GM19468 (cell line): ENCODE data around the gene SGSH.
"Not testable (repeated sequence)": the region's sequence is repeated elsewhere in the genome, so short reads cannot be mapped to it uniquely, and the experiment has no call there.

ENCODE experiments used
- ATAC-seq: cut with Tn5 transposase; IDR thresholded peaks from one replicate; pipeline ENCODE4 v1.9.1; 2021; ENCODE audit warnings: mild to moderate bottlenecking, moderate library complexity, moderate number of reproducible peaks; ENCODE audit not compliant: unreplicated experiment; ENCODE audit errors: extremely low read depth

The SGSH gene

DNA sequence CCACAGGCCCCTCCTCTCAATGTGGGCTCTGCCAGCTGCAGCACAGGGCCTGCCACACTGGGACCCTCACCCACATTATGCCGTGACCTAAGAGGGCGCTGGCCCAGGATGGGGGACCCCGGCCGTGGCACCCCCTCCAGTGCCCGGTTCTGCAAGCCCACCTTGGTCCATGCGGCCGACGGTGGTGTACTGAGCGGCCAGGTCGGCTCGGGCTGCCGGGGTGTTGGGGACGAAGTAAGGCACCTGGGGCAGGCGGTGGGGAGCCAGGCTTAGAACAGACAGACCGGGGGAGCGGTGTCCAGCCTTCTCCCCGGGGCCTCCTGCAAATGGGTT, 6.5 kb downstream of the SGSH start:
- no peak for ATAC-seq

DNA sequence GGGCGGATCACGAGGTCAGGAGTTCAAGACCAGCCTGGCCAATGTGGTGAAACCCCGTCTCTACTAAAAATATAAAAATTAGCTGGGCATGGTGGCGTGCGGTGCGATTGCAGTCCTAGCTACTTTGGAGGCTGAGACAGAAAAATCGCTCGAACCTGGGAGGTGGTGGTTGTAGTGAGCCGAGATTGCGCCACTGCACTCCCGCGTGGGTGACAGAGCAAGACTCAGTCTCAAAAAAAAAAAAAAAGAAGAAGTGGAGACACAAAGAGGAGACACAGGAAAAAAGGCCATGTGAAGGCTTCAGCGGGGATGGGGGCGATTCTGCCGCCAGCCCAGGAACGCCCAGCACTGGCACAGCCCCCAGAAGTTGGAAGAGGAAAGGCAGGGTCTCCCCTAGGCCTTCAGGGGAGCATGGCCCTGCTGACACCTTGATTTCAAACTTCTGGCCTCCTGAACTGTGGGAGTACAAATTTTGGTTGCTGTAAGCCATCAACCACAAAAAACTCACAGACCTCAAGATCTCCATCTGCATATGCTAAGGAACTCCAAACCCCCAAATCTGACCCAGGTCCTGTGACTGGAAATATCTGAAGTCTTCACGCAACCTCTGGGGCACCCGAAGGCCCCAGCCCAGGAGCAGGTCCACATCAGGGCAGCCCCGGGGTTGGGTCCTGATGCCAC, 7.0 kb downstream of the SGSH start:
- no peak for ATAC-seq

DNA sequence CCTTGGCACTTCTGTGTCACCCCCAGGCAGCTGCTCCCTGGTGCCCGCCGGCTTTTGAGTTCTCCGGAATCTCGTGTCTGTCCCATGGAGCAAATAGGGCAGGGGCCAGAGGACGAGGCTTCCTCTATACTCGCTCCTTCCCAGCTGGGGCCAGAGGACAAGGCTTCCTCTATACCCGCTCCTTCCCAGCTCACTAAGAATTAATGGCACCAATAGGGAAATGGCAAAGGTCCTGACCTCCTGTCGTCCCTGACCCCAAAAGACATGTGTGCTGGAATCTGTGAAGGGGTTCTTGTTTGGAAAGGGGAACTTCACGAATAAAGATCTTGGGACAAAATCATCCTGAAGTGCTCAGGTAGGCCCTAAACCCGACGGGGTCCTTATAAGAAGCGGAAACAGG, 7.6 kb downstream of the SGSH start:
- ATAC-seq, result no peak

DNA sequence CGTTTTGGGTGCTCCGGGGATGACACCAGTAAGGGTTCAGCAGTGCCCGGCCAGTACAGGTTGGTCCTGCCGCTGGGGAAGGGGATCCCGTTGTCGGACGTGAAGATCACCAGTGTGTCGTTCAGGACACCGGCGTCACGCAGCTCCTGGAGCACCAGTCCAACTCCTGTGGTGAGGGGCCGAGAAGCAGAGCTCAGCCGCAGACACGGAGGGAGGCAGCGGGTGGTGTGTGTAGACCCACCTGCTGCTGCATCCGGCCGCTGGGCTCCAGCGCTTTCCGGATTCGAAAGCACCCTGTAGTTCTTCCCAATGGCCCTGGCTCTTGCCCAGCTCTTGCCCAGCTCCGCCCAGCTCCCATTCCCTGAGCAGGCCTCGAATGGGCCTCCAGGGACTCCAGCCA, 8.0 kb downstream of the SGSH start:
- ATAC-seq, result no peak

DNA sequence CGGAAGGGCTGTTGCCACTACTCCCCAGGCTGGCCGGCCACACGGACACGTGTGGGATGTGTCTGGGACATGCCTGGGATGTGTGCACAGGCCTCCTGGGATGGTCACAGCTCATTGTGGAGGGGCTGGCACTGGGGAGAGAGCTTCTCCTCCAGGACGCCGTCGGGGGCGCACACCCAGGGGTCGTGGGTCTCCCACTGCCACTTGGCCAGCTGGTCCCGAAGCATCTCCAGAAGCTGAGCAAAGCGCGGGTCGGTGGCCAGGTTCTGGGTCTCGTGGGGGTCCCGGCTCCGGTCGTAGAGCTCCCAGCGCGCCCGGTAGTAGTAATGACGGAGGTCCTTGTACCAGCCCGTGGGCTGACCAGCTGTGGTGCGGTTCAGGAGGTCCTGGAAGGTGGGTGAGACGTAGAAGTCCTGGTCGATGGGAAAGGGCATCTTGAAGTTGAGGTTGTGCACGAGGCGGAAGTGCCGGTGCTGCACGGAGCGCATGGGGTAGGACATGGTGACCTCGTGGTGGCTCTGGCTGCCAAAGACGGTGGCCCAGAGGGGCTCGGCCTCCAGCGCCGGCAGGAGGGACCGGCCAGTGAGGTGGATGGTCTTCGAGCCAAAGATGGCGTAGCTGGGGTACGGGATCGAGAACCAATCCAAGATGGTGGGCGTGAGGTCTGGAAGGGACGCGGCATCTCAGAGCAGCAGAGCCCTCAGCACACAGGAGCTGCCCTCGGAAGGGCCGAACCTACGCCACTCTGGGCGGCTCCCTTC, 9.6 kb downstream of the SGSH start:
- no peak for ATAC-seq

DNA sequence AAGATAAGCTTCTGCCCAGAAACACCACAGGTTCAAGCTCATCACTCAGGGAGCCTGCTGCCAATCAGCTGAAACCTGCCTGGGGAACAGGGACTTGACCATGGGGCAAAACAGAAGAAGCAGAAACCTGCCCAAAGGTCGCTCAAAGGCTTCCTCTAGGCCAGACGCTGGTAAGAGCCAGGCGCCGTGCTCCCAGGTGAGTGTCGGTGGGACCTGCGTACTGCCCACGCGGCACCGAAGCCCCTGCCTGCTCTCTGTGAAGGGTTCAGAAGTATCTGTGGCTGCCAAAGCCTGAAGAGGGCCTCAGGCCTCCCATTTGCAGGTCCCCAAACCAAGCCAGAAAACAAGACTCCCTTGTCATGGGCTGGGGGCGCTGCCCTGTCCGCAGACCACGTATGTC, 10.4 kb downstream of the SGSH start:
- ATAC-seq, result no peak

DNA sequence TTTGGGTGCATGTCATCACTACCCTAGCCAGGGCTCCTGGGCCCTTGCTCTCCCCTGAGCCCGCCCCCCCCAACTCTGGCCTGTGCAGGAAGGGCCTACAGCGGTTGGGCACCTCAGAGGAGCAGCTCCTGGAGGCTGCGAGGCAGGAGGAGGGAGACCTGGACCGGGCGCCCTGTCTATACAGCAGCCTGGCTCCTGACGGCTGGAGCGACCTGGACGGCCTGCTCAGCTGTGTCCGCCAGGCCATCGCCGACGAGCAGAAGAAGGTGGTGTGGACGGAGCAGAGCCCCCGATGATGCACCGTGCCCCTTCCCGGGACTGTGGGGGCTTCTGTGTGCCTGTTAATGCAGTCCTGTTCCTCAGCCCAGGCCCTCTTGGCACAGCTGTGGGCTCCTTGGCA, 12.1 kb downstream of the SGSH start:
- ATAC-seq, result no peak

DNA sequence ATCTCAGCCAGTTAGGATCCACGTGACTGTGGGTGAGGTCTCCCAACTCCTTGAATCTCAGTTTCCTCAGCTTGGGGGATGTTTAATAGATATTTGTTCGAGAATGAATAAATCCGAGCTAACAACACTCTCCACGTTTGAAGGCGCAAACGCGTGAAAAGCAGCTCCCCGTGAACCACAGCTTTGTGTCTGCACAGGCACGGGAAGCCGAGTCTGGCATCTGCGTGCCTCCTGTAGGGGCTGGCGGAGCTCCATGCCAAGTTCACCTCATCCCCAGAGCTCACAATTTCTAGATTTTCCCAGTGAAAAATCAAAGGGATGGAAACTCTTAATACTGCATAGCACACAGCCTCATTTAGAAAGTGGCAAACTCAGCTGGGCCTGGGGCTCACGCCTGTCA, 14.3 kb downstream of the SGSH start:
- no peak for ATAC-seq

DNA sequence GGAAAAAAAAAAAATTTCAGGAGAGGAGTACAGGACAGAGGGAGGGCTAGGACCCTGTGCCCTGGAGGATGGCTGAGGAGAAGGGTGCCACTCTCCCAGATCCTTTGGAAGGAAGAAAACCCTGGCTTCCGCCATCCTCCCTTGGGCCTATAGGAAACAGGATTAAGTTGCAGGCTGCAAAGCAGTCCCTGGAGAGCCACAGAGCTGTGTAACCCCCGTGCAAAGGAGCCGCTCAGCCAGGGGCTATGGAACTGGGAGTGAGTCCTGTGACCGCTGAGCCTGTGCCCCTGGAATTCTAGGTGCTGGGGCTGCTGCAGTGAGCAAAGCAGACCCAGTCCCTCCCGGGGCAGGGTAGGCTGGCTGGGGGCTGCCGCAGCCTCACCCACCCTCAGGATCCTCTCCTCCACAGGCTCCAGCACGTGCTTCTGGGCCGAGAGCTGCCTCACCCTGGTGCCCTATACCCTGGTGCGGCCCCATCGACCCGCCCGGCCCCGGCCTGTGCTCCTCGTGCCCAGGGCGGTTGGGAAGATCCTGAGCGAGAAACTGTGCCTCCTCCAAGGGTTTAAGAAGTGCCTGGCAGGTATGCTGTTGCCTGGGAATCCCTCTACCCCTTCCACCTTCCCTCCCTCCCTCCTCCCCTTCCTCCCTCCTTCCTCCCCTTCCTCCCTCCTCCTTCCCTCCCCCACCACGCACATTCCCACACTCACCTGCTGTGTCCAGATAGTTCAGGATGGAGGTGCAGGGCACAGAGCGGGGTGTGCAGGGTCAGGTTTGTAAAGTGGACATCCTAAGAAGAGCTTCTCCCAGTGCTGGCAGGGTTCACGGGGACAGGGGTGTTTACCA, 15.3 kb downstream of the SGSH start:
- no peak for ATAC-seq

DNA sequence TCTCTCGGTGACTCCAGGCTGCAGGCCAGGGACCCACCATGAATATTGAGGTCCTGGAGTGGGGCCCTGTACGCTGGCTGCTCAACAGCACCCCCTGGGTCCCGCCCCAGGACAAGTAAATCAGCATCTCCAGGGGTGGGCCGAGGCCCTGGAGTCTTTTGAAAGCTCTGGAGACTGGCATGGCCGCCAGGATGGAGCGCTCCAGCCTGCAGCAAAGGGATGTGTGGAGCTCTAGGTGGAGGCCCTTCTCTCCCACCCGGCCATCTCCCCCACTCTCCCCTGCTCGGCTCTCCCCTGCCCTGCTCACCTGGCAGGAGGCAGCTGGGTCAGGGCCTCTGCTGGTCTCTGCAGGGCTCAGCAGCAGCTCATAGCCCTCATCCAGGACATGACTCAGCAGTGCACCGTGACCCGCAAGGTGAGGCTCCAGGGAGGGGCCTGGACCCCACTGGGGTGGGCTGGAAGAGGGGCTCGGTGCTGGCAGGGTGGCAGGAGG, 16.6 kb downstream of the SGSH start:
- no peak for ATAC-seq

DNA sequence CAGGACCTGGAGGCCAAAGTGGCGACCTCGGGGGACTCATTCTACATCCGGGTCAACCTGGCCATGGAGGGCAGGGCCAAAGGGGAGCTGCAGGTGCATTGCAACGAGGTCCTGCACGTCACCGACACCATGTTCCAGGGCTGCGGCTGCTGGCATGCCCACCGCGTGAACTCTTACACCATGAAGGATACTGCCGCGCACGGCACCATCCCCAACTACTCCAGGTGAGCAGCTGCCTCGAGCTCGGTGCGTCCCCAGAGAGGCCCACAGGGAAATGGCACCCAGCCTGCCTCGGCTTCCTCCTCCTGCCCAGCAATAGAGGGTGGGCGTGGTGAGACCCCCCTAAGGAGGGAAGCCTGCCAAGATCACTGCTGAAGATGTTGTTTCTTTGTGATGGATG, 17.9 kb downstream of the SGSH start:
- no peak for ATAC-seq

DNA sequence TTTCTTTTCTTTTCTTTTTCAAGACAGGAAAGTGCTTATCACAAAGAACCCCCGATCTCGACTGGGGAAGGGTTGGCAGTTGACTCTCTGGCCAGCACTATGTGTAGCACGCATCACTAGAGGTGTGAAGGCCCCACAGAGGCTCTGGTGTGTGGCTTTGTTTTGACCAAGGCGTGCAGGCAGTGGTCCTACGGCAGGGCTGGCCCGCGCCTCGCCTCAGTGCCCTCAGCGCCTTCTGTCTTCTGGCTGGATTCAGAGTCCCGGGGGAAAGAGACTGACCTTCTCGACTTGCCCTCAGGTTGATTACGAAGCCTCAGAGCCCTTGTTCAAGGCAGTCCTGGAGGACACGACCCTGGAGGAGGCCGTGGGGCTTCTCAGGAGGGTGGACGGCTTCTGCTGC, 18.7 kb downstream of the SGSH start:
- ATAC-seq, result no peak

DNA sequence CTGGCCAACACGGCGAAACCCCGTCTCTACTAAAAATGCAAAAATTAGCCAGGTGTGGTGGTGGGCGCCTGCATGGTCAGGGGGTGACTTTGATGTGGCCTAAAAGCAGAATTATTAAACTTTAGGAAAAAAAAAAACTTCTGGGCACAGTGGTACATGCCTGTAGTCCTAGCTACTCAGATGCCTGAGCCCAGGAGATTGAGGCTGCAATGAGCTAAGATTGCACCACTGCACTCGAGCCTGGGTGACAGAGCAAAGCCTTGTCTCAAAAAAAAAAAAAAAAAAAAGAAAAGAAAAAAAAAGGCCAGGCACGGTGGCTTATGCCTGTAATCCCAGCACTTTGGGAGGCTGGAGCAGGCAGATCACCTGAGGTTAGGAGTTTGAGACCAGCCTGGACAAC, 20.8 kb downstream of the SGSH start:
- ATAC-seq, result not testable (repeated sequence)

DNA sequence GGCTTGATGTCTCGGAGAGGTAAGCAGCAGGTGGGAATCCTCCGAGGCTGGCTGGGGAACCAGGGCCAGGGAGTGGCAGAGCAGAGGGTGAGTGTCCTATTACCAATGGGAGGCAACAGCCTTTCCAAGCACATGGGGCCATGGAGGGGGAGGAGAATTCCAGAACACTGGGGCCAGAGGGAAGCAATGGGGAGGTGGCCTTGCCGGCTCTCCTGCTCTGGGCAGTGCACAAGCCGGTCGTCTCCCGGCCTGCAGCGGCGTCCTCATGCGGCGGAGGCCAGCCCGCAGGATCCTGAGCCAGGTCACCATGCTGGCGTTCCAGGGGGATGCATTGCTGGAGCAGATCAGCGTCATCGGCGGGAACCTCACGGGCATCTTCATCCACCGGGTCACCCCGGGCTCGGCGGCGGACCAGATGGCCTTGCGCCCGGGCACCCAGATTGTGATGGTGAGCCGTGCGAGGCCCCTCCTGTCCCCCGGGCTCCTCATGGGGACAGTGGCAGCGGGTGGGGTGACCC, 21.9 kb downstream of the SGSH start:
- ATAC-seq, result no peak

DNA sequence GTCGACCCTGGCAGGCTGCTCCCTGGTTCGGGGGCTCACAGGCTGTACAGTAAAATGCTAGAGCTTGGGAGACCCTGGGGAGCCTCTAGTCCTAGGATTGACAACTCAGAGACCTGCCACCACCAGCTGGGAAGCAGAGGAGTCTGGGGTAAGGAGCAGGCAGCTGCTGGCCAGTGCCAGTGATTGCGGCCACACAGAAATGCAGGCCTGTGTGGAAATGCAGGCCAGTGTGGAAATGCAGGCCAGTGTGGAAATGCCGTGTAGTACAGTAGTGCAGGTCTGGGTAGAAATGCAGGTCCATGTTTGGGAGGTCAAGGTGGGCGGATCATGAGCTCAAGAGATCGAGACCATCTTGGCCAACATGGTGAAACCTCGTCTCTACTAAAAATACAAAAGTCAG, 23.5 kb downstream of the SGSH start:
- no peak for ATAC-seq

DNA sequence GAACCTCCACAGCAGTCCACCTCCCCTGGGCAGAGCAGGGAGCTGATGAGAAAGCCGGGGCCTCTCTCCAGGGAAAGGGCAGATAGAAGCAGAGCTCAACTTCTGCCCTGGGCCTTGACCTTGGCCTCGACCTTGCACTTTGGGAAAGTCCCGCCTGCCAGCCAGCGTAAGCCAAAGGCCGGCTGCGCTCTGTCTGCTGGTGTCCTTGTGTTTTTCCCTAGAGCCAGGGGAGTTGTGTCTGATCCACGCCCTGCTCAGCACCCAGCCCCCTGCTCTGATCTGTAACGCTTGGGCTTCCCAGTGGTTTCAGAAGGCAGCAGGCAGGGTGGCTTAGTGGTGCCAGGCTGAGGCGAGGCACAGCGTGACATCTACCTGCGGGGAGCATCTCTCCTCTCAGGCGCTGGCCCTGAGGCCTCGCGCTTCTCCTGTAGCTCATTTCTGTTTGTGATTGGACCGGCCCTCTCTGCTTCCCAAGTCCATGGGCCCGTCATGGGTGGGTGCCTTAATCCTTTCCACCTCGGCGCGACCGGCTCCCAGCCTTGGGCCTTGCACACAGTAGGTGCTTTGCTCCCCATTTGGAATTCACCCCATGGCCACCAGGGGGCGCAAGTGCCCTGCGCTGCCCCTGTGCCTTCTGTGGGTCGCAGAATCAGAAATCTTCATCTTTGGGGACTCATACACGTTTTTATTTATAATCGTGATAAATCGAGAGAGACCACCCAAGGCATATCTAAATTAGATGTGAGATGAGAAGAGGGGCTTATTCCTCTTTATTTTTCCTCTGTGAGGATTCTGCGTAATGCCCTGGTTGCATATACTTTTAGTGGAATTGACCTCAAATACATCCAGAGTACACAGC, 24.2 kb downstream of the SGSH start:
- ATAC-seq, result no peak

DNA sequence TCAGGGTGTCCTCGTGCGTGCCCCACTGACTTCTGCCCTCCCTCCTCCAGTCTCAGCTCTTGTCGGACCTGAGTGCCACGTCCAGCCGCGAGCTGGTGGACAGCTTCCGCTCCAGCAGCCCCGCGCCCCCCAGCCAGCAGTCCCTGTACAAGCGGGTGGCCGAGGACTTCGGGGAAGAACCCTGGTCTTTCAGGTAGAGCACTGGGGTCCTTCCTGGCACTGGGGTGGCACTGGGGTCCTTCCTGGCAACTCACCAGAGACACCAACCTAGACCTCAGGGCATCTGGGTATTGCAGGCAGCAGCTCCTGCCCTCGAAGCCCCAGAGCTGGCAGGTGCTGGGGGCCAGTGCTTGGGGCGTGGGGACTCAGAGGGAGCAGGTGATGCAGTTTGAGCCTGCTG, 25.0 kb downstream of the SGSH start:
- no peak for ATAC-seq

DNA sequence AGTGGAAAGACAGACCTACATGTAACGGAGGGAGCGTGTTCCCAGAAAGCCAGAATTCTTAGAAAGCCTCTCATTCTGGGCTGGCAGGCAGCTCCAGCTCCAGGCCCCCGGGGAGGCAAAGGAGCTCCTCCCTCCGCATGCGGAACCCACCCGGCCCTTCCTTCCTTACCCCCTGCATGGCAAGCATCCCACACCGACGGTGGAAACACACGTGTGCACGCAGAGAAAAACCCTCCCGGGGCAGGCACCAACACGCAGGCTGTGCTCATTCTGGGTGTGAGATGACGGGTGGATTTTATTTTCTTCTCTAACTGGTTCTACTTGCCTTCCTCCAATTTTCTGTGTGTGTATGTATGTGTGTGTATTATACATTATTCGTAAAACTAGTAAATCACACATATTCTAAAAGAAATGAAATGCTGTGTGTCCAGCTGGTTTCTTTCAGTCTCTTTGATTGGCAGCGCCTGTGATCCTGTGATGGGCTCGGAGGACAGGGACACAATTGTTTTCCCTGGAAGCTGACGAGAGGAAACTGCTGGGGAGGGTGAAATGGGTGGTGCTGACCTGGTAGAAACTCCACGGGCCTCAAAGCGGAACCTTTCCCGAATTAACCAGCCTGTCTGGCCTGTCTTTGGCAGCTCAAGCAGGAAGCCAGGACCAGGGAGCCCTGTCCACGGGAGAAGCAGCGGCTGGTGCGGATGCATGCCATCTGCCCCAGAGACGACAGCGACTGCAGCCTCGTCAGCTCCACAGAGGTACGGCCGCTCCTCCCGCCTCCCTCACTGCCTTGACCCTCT, 28.1 kb downstream of the SGSH start:
- ATAC-seq, result no peak

DNA sequence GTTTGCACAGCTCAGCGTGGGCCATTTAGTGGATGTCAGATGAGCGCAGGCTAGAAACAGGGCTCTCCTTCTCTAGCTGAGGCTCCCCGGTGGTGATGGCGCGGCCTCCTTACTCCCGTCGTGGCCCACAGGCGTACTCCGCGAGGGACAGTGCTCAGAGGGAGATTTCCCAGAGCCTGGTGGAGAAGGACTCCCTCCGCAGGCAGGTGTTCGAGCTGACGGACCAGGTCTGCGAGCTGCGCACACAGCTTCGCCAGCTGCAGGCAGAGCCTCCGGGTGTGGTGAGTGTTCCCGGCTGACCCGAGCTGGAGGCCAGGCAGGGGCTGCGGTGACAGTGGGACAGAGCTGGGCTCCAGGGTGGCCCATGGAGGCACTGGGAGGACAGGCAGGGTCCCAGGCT, 28.9 kb downstream of the SGSH start:
- no peak for ATAC-seq
